ENCODE measurements around the gene SEBOX.

The SEBOX gene

DNA sequence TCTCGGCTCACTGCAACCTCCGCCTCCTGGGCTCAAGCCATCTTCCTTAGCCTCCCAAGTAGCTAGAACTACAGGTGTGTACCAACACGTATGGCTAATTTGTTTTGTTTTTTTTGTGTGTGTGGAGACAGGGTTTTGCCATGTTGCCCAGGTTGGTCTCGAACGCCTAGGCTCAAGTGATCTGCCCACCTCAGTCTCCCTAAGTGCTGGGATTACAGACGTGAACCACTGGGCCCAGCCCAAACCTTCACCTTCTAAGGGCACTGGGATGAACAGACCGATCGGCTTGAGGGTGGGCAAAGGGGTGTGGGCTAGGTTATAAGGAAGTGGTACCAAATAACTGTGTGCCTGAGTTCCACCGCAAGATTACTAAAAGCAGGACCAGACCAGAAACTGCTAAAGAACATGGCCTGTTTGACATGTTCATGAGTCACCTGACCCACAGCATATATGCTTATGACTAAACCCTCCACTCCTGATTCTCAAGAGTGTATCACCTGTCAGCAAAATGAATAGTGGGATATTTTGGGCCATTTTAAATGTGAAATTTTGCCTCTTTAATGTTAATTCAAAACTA is 37.9 kb downstream of the SEBOX start:
- DNase-seq, result no peak
- Histone ChIP-seq H3K9me2 (replicated peaks; ENCODE audit: insufficient read depth, low read length) (no peaks in the 10 kb centered on the region), H3K36me3 (replicated peaks; ENCODE audit: insufficient read depth, low read length) (0 out of 2 replicates have a peak, but pooled peaks cover 4% of the 10 kb centered on the region), H3K4me1 (ENCODE audit: low read length) (no peaks in the 10 kb centered on the region), H3K9me3 (replicated peaks; ENCODE audit: insufficient read depth, low read length) (no peaks in the 10 kb centered on the region), H3K4me2 (ENCODE audit: low read depth, low read length) (no peak overlapping the region), H3K4me3 (ENCODE audit: low read length) (no peak overlapping the region), H3K27ac (ENCODE audit: low read length) (no peak overlapping the region), H4K20me1 (ENCODE audit: insufficient read depth, low read length) (no peaks in the 10 kb centered on the region), H2AFZ (ENCODE audit: low read length) (no peak overlapping the region), H3K79me2 (ENCODE audit: low read length) (peaks cover 51% of the 10 kb centered on the region), H3K27me3 (replicated peaks; ENCODE audit: insufficient read depth, low read length) (no peaks in the 10 kb centered on the region), H3F3A (ENCODE audit: insufficient read depth, low read length) (peaks cover 4% of the 10 kb centered on the region; the same call in 1 of the 2 replicates), H3K9ac (ENCODE audit: low read length) (no peak overlapping the region)
- TF ChIP-seq EZH2phosphoT487 (IDR thresholded peaks at IDR 0.05; ENCODE audit: low read length), result no peak
- TF ChIP-seq EZH2 (optimal IDR thresholded peaks at IDR 0.05; ENCODE audit: low read depth, low read length), result no peak
- TF ChIP-seq CTCF (IDR thresholded peaks at IDR 0.05; ENCODE audit: low read length), result no peak

DNA sequence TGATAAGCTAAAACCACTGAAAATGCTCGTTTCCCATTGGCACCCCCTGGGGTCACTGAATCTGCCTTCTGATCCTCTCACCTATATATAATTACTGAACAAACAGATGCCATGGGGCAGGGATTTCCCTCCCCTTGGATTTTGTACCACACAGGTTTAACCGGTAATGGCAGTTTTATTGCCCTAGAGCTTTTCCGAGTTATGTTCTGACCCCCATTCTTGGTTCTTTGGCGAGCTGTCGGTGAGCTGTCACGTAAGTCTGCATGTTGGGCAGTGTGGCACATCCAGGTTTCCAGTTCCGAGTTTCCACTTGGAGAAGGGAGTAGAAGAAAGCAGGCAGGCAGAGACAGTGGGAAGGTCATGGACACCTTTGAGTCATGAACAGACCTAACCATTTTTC is 38.9 kb downstream of the SEBOX start:
- Histone ChIP-seq H2AFZ (ENCODE audit: low read length) (no peak overlapping the region), H3K9ac (ENCODE audit: low read length) (no peak overlapping the region), H3K9me3 (replicated peaks; ENCODE audit: insufficient read depth, low read length) (no peaks in the 10 kb centered on the region), H3K4me1 (ENCODE audit: low read length) (no peaks in the 10 kb centered on the region), H3K27ac (ENCODE audit: low read length) (no peak overlapping the region), H3K9me2 (replicated peaks; ENCODE audit: insufficient read depth, low read length) (no peaks in the 10 kb centered on the region), H3K27me3 (replicated peaks; ENCODE audit: insufficient read depth, low read length) (no peaks in the 10 kb centered on the region), H3K36me3 (replicated peaks; ENCODE audit: insufficient read depth, low read length) (peaks cover 4% of the 10 kb centered on the region; the same call in 1 of the 2 replicates), H3F3A (ENCODE audit: insufficient read depth, low read length) (peaks cover 4% of the 10 kb centered on the region; the same call in 1 of the 2 replicates), H4K20me1 (ENCODE audit: insufficient read depth, low read length) (no peaks in the 10 kb centered on the region), H3K4me3 (ENCODE audit: low read length) (no peak overlapping the region), H3K4me2 (ENCODE audit: low read depth, low read length) (no peak overlapping the region), H3K79me2 (ENCODE audit: low read length) (peaks cover 58% of the 10 kb centered on the region)
- no peak for DNase-seq
- TF ChIP-seq CTCF (IDR thresholded peaks at IDR 0.05; ENCODE audit: low read length) (no peak), EZH2 (optimal IDR thresholded peaks at IDR 0.05; ENCODE audit: low read depth, low read length) (no peak), EZH2phosphoT487 (IDR thresholded peaks at IDR 0.05; ENCODE audit: low read length) (no peak)

GRCh38 chr17:28325211-28325610 is 39.8 kb downstream of the SEBOX start:
- no peaks in the 10 kb centered on the region for H3K27me3 ChIP-seq (replicated peaks; ENCODE audit: insufficient read depth, low read length)
- H4K20me1 ChIP-seq (ENCODE audit: insufficient read depth, low read length), result no peaks in the 10 kb centered on the region
- no peaks in the 10 kb centered on the region for H3K9me3 ChIP-seq (replicated peaks; ENCODE audit: insufficient read depth, low read length)
- H3K9ac ChIP-seq (ENCODE audit: low read length), result no peak overlapping the region
- peaks cover 4% of the 10 kb centered on the region; the same call in 1 of the 2 replicates for H3K36me3 ChIP-seq (replicated peaks; ENCODE audit: insufficient read depth, low read length)
- no peaks in the 10 kb centered on the region; the same call in 1 of the 2 replicates for H3K4me1 ChIP-seq (ENCODE audit: low read length)
- H3K27ac ChIP-seq (ENCODE audit: low read length), result no peak overlapping the region
- no peak for DNase-seq
- H3F3A ChIP-seq (ENCODE audit: insufficient read depth, low read length), result peaks cover 4% of the 10 kb centered on the region; the same call in 1 of the 2 replicates
- H3K9me2 ChIP-seq (replicated peaks; ENCODE audit: insufficient read depth, low read length), result no peaks in the 10 kb centered on the region
- no peak for TF ChIP-seq EZH2 (optimal IDR thresholded peaks at IDR 0.05; ENCODE audit: low read depth, low read length)
- no peak for TF ChIP-seq CTCF (IDR thresholded peaks at IDR 0.05; ENCODE audit: low read length)
- no peak for TF ChIP-seq EZH2phosphoT487 (IDR thresholded peaks at IDR 0.05; ENCODE audit: low read length)
- H3K4me3 ChIP-seq (ENCODE audit: low read length), result no peak overlapping the region
- H3K79me2 ChIP-seq (ENCODE audit: low read length), result peaks cover 67% of the 10 kb centered on the region
- no peak overlapping the region for H3K4me2 ChIP-seq (ENCODE audit: low read depth, low read length)
- no peak overlapping the region for H2AFZ ChIP-seq (ENCODE audit: low read length)
